ENCODE data around the gene RNF208. TPM values are rescaled to one million over a fixed set of nuclear protein-coding genes. Genes with fewer than 3 reads are reported as not detected.

The RNF208 gene
- total and polyA plus RNA-seq, 2 donors (not counting 1 experiment from before 2014, with no cell fraction given): 1.1 to 1.4 TPM

GRCh38 chr9:137191245-137191644 is 30.8 kb downstream of the RNF208 start:
- H3K4me1 Mint-ChIP-seq: peaks cover 34% of the 10 kb centered on the region
- Histone ChIP-seq H3K27ac (ENCODE audit: low read length in 2 of 2) (no peak overlapping the region), H3K79me2 (ENCODE audit: control insufficient read depth, insufficient read depth, low read length) (peaks cover 85% of the 10 kb centered on the region), H3K4me1 (ENCODE audit: control insufficient read depth in 2 of 2, insufficient read depth in 2 of 2, low read length in 2 of 2) (peaks cover 26 to 37% of the 10 kb centered on the region in 2 donors), H3K27me3 (replicated peaks in 1 of 4; ENCODE audit: control extremely low read depth in 1 of 4, control insufficient read depth in 3 of 4, insufficient read depth in 4 of 4, low read length in 3 of 4) (no peaks in the 10 kb centered on the region), H3K36me3 (replicated peaks in 1 of 2; ENCODE audit: control extremely low read depth in 1 of 2, control insufficient read depth in 1 of 2, extremely low read depth in 1 of 2, insufficient read depth in 2 of 2, low read length in 1 of 2) (peaks cover 0 to 22% of the 10 kb centered on the region in 2 experiments), H3K4me3 (ENCODE audit: control extremely low read depth in 1 of 5, extremely low read depth in 1 of 5, insufficient read depth in 1 of 5, low read depth in 2 of 5, low read length in 4 of 5) (no peak overlapping the region), H4K20me1 (ENCODE audit: control insufficient read depth, insufficient read depth, low read length, poor library complexity, severe bottlenecking) (peaks cover 43% of the 10 kb centered on the region), H3K9ac (ENCODE audit: low read length) (no peak overlapping the region), H3K4me2 (replicated peaks; ENCODE audit: low read depth, low read length, poor library complexity, severe bottlenecking) (no peak overlapping the region), H3K9me3 (ENCODE audit: control extremely low read depth in 1 of 3, control insufficient read depth in 2 of 3, insufficient read depth in 1 of 3, low read length in 2 of 3) (peaks cover 0 to 3% (median 0%) of the 10 kb centered on the region in 3 donors), H2AFZ (ENCODE audit: insufficient read depth, low read depth, low read length, poor library complexity, severe bottlenecking) (no peak overlapping the region)
- DNase-seq (no peak), ATAC-seq (ENCODE audit: low read depth) (no peak)
- no peaks in the 10 kb centered on the region for H3K27me3 Mint-ChIP-seq
- H3K9me3 Mint-ChIP-seq (ENCODE audit: insufficient read depth): no peaks in the 10 kb centered on the region
- 82% methylated on average over 3 of the region's 3 CpGs for WGBS (ENCODE audit: insufficient coverage)
- intact Hi-C loops (cut with micrococcal nuclease): no loop called here
- ChIA-PET CTCF (no interaction called here), POLR2A (no interaction called here)
- peak overlapping the region; percentile 80 for H3K27ac Mint-ChIP-seq
- TF ChIP-seq EZH2 (IDR thresholded peaks at IDR 0.05; ENCODE audit: borderline replicate concordance, insufficient read depth, low read depth, low read length, poor library complexity, severe bottlenecking) (no peak), CTCF (IDR thresholded peaks at IDR 0.05) (no peak)
- peak overlapping the region; percentile 76 for H3K4me3 Mint-ChIP-seq

- ChIA-PET CTCF (interaction anchor here (1.4 to 4.0 kb wide), 4 partner anchors 12 to 144 kb away, joined by 3 to 42 read pairs (median 18); partner anchors contain the start of genes CYSRT1, NPDC1, RNF224 and TPRN), POLR2A (interaction anchor here (1.8 kb wide), 1 partner anchor 16 kb away, joined by 5 read pairs; no protein-coding TSS in a partner anchor)
- WGBS (ENCODE audit: insufficient coverage): 95% methylated on average over 9 of the region's 9 CpGs
- peaks cover 26 to 40% of the 10 kb centered on the region in 2 donors for H3K4me1 ChIP-seq (ENCODE audit: control insufficient read depth in 2 of 2, insufficient read depth in 2 of 2, low read length in 2 of 2)
- peak overlapping the region; percentile 96 for H3K4me3 Mint-ChIP-seq
- intact Hi-C loops (cut with micrococcal nuclease): no loop called here
- peaks cover 36% of the 10 kb centered on the region for H3K4me1 Mint-ChIP-seq
- TF ChIP-seq EZH2 (IDR thresholded peaks at IDR 0.05; ENCODE audit: borderline replicate concordance, insufficient read depth, low read depth, low read length, poor library complexity, severe bottlenecking) (no peak), CTCF (IDR thresholded peaks at IDR 0.05) (no peak)
- DNase-seq (no peak), ATAC-seq (ENCODE audit: low read depth) (no peak)
- H3K27me3 ChIP-seq (replicated peaks in 1 of 4; ENCODE audit: control extremely low read depth in 1 of 4, control insufficient read depth in 3 of 4, insufficient read depth in 4 of 4, low read length in 3 of 4): no peaks in the 10 kb centered on the region
- H3K27ac Mint-ChIP-seq: peak overlapping the region; percentile 80
- H3K27ac ChIP-seq (ENCODE audit: low read length in 2 of 2): peak overlapping the region; percentile 74 to 90
- peaks cover 0 to 3% (median 0%) of the 10 kb centered on the region in 3 donors for H3K9me3 ChIP-seq (ENCODE audit: control extremely low read depth in 1 of 3, control insufficient read depth in 2 of 3, insufficient read depth in 1 of 3, low read length in 2 of 3)
- no peak overlapping the region for H2AFZ ChIP-seq (ENCODE audit: insufficient read depth, low read depth, low read length, poor library complexity, severe bottlenecking)
- H3K9ac ChIP-seq (ENCODE audit: low read length): no peak overlapping the region
- H4K20me1 ChIP-seq (ENCODE audit: control insufficient read depth, insufficient read depth, low read length, poor library complexity, severe bottlenecking): peaks cover 52% of the 10 kb centered on the region
- H3K79me2 ChIP-seq (ENCODE audit: control insufficient read depth, insufficient read depth, low read length): peaks cover 86% of the 10 kb centered on the region
- H3K36me3 ChIP-seq (replicated peaks in 1 of 2; ENCODE audit: control extremely low read depth in 1 of 2, control insufficient read depth in 1 of 2, extremely low read depth in 1 of 2, insufficient read depth in 2 of 2, low read length in 1 of 2): peaks cover 0 to 31% of the 10 kb centered on the region in 2 experiments
- H3K4me3 ChIP-seq (ENCODE audit: control extremely low read depth in 1 of 5, extremely low read depth in 1 of 5, insufficient read depth in 1 of 5, low read depth in 2 of 5, low read length in 4 of 5): no peak overlapping the region
- no peaks in the 10 kb centered on the region for H3K27me3 Mint-ChIP-seq
- no peaks in the 10 kb centered on the region for H3K9me3 Mint-ChIP-seq (ENCODE audit: insufficient read depth)
- no peak overlapping the region for H3K4me2 ChIP-seq (replicated peaks; ENCODE audit: low read depth, low read length, poor library complexity, severe bottlenecking)
These were observed 31.7 kb downstream of the RNF208 start for GRCh38 chr9:137190315-137190856.

All from B cell (primary cell).